Fibroblast of pulmonary artery (primary cell): Measurements from ENCODE around the gene BUD31.
A peak's percentile ranks its signal among the peaks of the same experiment; 100 is the strongest.

Source experiments
- DNase-seq: peaks from one replicate; pipeline ENCODE4 v3.0.0-alpha.2; 2010; ENCODE audit warnings: low read depth
- H3K4me3 ChIP-seq: replicated peaks from 2 replicates; pipeline ENCODE4 v1.5.1; 2011; ENCODE audit warnings: low read depth, mild to moderate bottlenecking, control low read depth, low read length, moderate library complexity
- TF ChIP-seq, protein P1 (sequence below): IDR thresholded peaks from 2 replicates; pipeline ENCODE4 v1.5.1; 2011; ENCODE audit warnings: mild to moderate bottlenecking, control low read depth, low read length, inconsistent platforms; ENCODE audit errors: missing control alignments

BUD31 gene

GRCh38 chr7:99457650-99458493 is 49.1 kb downstream of the BUD31 start:
- H3K4me3 ChIP-seq, result no peak overlapping the region
- no peak for DNase-seq
- TF ChIP-seq, protein P1, sequence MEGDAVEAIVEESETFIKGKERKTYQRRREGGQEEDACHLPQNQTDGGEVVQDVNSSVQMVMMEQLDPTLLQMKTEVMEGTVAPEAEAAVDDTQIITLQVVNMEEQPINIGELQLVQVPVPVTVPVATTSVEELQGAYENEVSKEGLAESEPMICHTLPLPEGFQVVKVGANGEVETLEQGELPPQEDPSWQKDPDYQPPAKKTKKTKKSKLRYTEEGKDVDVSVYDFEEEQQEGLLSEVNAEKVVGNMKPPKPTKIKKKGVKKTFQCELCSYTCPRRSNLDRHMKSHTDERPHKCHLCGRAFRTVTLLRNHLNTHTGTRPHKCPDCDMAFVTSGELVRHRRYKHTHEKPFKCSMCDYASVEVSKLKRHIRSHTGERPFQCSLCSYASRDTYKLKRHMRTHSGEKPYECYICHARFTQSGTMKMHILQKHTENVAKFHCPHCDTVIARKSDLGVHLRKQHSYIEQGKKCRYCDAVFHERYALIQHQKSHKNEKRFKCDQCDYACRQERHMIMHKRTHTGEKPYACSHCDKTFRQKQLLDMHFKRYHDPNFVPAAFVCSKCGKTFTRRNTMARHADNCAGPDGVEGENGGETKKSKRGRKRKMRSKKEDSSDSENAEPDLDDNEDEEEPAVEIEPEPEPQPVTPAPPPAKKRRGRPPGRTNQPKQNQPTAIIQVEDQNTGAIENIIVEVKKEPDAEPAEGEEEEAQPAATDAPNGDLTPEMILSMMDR, result no peak

DNA sequence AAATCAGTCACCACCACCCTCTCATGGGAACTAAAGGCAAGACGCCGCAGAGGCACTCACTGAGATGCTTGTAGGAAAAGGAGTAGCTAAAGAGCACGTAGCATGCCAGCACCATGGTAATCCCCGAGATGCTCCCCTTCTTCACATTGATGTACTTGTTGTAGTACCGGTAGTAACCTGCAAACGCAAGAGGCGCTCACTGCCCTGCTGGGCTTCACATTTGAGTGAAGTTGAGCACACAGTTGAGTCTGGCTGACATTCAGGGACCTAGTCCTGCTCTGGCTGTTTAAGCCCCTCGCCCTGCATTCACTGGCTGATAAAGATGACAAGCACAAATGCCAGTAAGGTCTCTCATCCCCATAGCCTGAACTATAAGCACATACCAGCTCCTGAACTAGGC is 50.3 kb downstream of the BUD31 start:
- DNase-seq, result peak; percentile 28
- H3K4me3 ChIP-seq, result no peak overlapping the region
- TF ChIP-seq, protein P1, result peak; percentile 36

DNA sequence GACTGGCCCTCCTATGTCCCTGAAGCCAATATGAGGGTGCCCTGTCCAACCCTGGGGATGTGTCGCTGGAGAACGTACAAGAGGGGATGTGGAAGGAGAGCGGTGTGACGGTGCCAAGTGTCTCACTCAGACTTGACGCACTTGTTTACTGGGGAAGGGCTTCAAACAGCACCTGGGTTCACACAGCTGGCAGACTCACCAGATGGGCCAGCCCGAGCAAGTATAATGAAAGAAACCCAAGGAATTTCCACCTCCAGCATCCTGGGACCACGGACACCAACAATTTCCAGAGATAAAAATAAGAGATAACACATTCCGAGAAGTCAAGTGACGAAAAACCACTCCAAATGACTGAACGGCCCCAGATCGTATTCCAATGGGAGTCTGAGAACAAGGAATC is 51.9 kb downstream of the BUD31 start:
- TF ChIP-seq, protein P1, result no peak

GRCh38 chr7:99461221-99461620 is 52.5 kb downstream of the BUD31 start:
- no peak overlapping the region for H3K4me3 ChIP-seq
- TF ChIP-seq, protein P1, result no peak
- no peak for DNase-seq

More for the DNA sequence above, 51.9 kb downstream of the BUD31 start:
- no peak for DNase-seq
- no peak overlapping the region for H3K4me3 ChIP-seq

GRCh38 chr7:99465421-99465768 is 56.6 kb downstream of the BUD31 start:
- peak overlapping the region; percentile 68 for H3K4me3 ChIP-seq
- TF ChIP-seq, protein P1, result no peak
- DNase-seq, result no peak

GRCh38 chr7:99468336-99468918 is 59.7 kb downstream of the BUD31 start:
- H3K4me3 ChIP-seq, result no peak overlapping the region
- TF ChIP-seq, protein P1, result no peak
- DNase-seq, result no peak
